Liver (tissue), 9 donors: ENCODE data around the gene RUFY4. TPM values are rescaled to one million over a fixed set of nuclear protein-coding genes. Genes with fewer than 3 reads are reported as not detected.
"Not testable (repeated sequence)": the region's sequence is repeated elsewhere in the genome, so short reads cannot be mapped to it uniquely, and the experiment has no call there.

ENCODE experiments used
- DNase-seq: peaks from one replicate; pipeline ENCODE4 v3.0.0-alpha.2; 2017; ENCODE audit warnings: low spot score
- H3K27ac ChIP-seq, 2 donors: one replicate each; pipeline ENCODE4 v1.7.0; 2013; ENCODE audit warnings: inconsistent platforms in 2 of 2, low read length in 2 of 2, control low read depth in 1 of 2, low read depth in 1 of 2, mild to moderate bottlenecking in 1 of 2
- H3K27me3 ChIP-seq, 4 donors: one replicate each; pipeline versions ENCODE4 v1.6.1 to v1.7.0; 2013; ENCODE audit warnings: low read length in 3 of 4, inconsistent platforms in 1 of 4, mild to moderate bottlenecking in 1 of 4, moderate library complexity in 1 of 4; ENCODE audit not compliant: control insufficient read depth in 4 of 4, insufficient read depth in 4 of 4
- H3K36me3 ChIP-seq, 4 donors: one replicate each; pipeline versions ENCODE4 v1.6.1 to v1.7.0; 2013; ENCODE audit warnings: low read length in 3 of 4, mild to moderate bottlenecking in 3 of 4, low read depth in 1 of 4, moderate library complexity in 1 of 4; ENCODE audit not compliant: control insufficient read depth in 4 of 4, insufficient read depth in 3 of 4
- H3K4me1 ChIP-seq, 4 donors: one replicate each; pipeline versions ENCODE4 v1.6.1 to v1.7.0; 2013; ENCODE audit warnings: low read length in 3 of 4, mild to moderate bottlenecking in 3 of 4, moderate library complexity in 1 of 4; ENCODE audit not compliant: control insufficient read depth in 4 of 4, insufficient read depth in 4 of 4
- H3K4me3 ChIP-seq, 3 donors: one replicate each; pipeline versions ENCODE4 v1.6.1 to v1.7.0; 2013; ENCODE audit warnings: low read length in 3 of 3, control low read depth in 1 of 3, low read depth in 1 of 3, mild to moderate bottlenecking in 1 of 3
- H3K9ac ChIP-seq, 2 donors: one replicate each; pipeline ENCODE4 v1.7.0; 2013; ENCODE audit warnings: low read length in 2 of 2, mild to moderate bottlenecking in 2 of 2, moderate library complexity in 2 of 2, control low read depth in 1 of 2, low read depth in 1 of 2
- H3K9me3 ChIP-seq, 4 donors: one replicate each; pipeline versions ENCODE4 v1.6.1 to v1.7.0; 2013; ENCODE audit warnings: low read length in 3 of 4; ENCODE audit not compliant: control insufficient read depth in 4 of 4
- EGR1 ChIP-seq, 2 donors: IDR thresholded peaks; 2 replicates each; pipeline ENCODE4 v1.6.1; 2016 to 2018; ENCODE audit warnings: antibody characterized with exemption in 2 of 2, low read depth in 2 of 2
- HNF4A ChIP-seq, 2 donors: conservative IDR thresholded peaks; 2 replicates each; pipeline ENCODE4 v1.6.1; 2016; ENCODE audit warnings: antibody characterized with exemption in 2 of 2, mild to moderate bottlenecking in 2 of 2
- NR2F2 ChIP-seq: IDR thresholded peaks from 2 replicates; pipeline ENCODE4 v1.6.1; 2016; ENCODE audit warnings: antibody characterized with exemption
- RAD21 ChIP-seq, 2 donors: IDR thresholded peaks; 2 replicates each; pipeline ENCODE4 v1.6.1; 2016; ENCODE audit warnings: antibody characterized with exemption in 2 of 2, mild to moderate bottlenecking in 2 of 2
- RXRA ChIP-seq, 2 donors: IDR thresholded peaks; 2 replicates each; pipeline ENCODE4 v1.6.1; 2017 to 2018; ENCODE audit warnings: antibody characterized with exemption in 2 of 2, mild to moderate bottlenecking in 1 of 2
- SP1 ChIP-seq: IDR thresholded peaks from 2 replicates; pipeline ENCODE4 v1.6.1; 2018; ENCODE audit warnings: antibody characterized with exemption, mild to moderate bottlenecking
- TAF1 ChIP-seq: conservative IDR thresholded peaks from 2 replicates; pipeline ENCODE4 v1.6.1; 2016; ENCODE audit warnings: antibody characterized with exemption, mild to moderate bottlenecking
- YY1 ChIP-seq: IDR thresholded peaks from 2 replicates; pipeline ENCODE4 v1.6.1; 2016; ENCODE audit warnings: antibody characterized with exemption, mild to moderate bottlenecking
- WGBS: extraction: QIAGEN DNeasy Blood & Tissue Kit; methylation state at CpG from one replicate; pipeline ENCODE4 v1.1.7; 2013; 5-methylcytosine and 5-hydroxymethylcytosine counted together
- polyA plus RNA-seq, 2 donors: library from polyadenylated mRNA; stranded (reverse) in 1 of 2; unstranded in 1 of 2; fragments of 200-250 nt in 1 of 2; fragments of >200 nt in 1 of 2; fragmentation: Nextera tagmentation in 1 of 2; extraction: Ambion mirVana in 1 of 2; gene quantifications; one replicate each; pipeline versions ENCODE4 v1.2.1 to v1.2.3, GENCODE V29; 2013 to 2015
- total RNA-seq, 2 donors: library from RNA; depleted of rRNA; stranded (reverse); fragments of >200 nt; gene quantifications; one replicate each; pipeline ENCODE4 v1.2.3, GENCODE V29; 2014
- TF ChIP-seq, protein P1 (sequence below): fragments of 150-350 bp; IDR thresholded peaks from 2 replicates; pipeline ENCODE4 v1.5.1; 2017; ENCODE audit warnings: improper control_type of control experiment, low read depth, low read length; ENCODE audit not compliant: missing input control
- donor health status: healthy.
- donor health status: healthy.
- donor health status: healthy.
- donor health status: healthy.
- donor health status: healthy.

The RUFY4 gene
- total and polyA plus RNA-seq, 4 donors = 0.05 to 0.08 (median 0.08) TPM; not detected in 1

DNA sequence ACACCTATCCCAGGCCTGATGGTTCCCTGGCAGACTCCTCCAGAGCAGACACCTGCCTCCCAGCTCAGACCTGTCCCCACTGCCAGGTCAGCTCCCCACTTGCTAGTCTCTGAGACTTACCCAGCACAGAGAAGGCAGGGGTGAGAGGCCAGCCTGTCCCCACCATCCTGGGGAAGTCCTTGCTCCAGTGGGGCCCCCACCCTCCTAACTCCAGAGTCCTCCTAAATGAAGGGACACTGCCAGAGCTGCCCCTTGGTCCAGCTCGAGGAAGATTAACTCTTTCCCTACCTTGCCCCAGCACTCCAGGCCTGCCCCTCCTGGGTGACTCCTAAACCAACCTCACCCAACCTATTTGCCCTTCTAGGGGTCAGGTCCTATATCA is 35.9 kb upstream of the RUFY4 start (continued):
- TF ChIP-seq TAF1 = no peak
- no peak for TF ChIP-seq NR2F2

DNA sequence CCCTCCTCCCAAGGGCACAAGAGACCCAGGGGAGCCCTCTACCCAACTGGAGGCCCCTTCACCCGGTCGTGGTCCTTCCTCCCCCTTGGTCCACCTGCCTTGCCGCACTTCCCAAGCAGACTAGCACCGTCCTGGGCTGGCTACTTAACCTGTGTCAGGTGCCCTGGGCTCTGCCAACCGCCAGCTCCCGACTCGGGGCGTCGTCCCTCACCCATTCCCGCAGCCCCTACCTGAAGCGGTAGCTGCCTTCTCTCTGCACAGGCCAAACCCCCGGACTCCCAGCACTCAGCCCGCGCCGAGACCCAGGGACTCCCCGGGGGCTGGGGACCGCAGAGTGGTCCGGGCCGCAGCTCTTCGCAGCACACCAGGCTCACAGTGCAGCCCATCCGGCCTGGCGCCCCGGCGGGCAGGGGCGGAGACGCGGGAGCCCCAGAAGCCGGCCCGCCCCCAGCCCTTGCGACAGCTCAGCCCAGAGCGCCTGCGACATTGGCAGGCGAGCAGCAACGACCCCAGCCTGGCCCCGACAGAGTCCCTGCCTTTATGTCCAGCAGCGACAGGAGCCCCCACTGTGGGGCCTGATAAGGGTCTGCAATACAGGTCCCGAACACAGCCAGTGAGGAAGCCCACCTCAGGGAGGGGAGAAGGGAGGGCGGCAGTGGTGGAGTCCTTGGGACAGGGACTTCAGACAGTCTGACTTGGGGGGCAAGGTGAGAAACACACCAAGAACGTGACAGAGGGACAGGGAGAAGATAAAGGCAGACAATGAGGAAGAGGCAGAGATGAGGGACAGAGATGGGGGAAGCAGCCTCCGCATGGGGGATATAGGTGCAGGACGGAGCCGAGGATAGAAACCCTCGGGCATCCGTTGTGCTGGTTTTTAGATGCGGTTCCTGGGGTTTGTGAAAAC is 35.2 kb upstream of the RUFY4 start:
- Histone ChIP-seq H3K27ac (no peak overlapping the region), H3K9ac (no peak overlapping the region), H3K9me3 (no peaks in the 10 kb centered on the region), H3K4me3 (no peak overlapping the region), H3K4me1 (peaks cover 0 to 11% (median 2%) of the 10 kb centered on the region in 4 donors), H3K36me3 (no peaks in the 10 kb centered on the region), H3K27me3 (no peaks in the 10 kb centered on the region)
- no peak for TF ChIP-seq YY1
- TF ChIP-seq SP1 = no peak
- TF ChIP-seq, protein P1, sequence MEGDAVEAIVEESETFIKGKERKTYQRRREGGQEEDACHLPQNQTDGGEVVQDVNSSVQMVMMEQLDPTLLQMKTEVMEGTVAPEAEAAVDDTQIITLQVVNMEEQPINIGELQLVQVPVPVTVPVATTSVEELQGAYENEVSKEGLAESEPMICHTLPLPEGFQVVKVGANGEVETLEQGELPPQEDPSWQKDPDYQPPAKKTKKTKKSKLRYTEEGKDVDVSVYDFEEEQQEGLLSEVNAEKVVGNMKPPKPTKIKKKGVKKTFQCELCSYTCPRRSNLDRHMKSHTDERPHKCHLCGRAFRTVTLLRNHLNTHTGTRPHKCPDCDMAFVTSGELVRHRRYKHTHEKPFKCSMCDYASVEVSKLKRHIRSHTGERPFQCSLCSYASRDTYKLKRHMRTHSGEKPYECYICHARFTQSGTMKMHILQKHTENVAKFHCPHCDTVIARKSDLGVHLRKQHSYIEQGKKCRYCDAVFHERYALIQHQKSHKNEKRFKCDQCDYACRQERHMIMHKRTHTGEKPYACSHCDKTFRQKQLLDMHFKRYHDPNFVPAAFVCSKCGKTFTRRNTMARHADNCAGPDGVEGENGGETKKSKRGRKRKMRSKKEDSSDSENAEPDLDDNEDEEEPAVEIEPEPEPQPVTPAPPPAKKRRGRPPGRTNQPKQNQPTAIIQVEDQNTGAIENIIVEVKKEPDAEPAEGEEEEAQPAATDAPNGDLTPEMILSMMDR = no peak
- TF ChIP-seq HNF4A (conservative IDR thresholded peaks at IDR 0.05) = no peak
- TF ChIP-seq EGR1 (IDR thresholded peaks at IDR 0.05; ENCODE audit: low read depth in 2 of 2) = no peak
- no peak for TF ChIP-seq RXRA (IDR thresholded peaks at IDR 0.05)
- TF ChIP-seq RAD21 (IDR thresholded peaks at IDR 0.05) = no peak
- 26% methylated on average over 45 of the region's 45 CpGs for WGBS
- no peak for DNase-seq

DNA sequence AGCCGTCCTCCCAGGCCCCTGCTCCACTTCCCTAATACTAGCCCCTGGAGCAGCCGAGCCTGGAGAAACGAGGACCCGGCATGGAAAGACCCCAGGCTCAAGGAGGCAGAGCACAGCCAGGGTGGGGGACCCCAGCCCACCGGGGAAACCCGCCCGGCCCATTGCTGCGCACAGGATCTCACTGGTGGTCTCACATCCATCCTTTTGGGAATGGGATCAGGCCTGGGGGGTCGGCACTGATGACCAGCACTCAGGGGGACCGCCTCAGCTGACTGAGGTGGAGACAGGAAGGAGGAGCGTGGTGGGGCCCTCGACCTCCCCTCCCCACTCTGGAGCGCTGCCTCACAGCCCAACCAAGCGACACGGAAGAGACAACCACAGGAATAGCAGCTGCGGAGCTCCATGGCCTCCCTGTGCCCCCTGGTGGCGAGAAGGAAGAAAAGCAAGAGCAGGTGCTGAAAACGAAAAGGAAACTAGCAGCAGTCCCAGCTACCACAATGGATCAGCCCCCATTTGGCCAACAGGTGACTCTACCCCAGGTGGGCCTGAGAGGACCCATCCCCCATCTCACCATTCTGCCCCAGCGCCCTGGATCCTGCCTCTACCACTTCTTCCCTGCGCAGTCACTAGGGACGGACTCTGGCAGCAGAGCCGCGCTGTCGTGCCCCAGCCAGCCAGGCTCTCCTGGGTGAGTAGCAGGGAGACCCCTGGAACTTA is 34.4 kb upstream of the RUFY4 start:
- Histone ChIP-seq H3K4me3 (peak overlapping the region in 1 of 3 donors; percentile 27), H3K4me1 (peaks cover 0 to 11% (median 2%) of the 10 kb centered on the region in 4 donors)
- not testable (repeated sequence) for H3K27ac ChIP-seq, H3K36me3 ChIP-seq, H3K9me3 ChIP-seq, H3K27me3 ChIP-seq, H3K9ac ChIP-seq
- peak; percentile 75 to 83 for TF ChIP-seq RAD21 (IDR thresholded peaks at IDR 0.05)
- TF ChIP-seq, protein P1 = peak; percentile 56
- 15% methylated on average over 24 of the region's 24 CpGs for WGBS
- DNase-seq = peak; percentile 49
